ENCODE data around the gene HACD4.
A peak's percentile ranks its signal among the peaks of the same experiment; 100 is the strongest.
"Not testable (repeated sequence)": the region's sequence is repeated elsewhere in the genome, so short reads cannot be mapped to it uniquely, and the experiment has no call there.

HACD4 gene

GRCh38 chr9:20985851-20986600 lies 45.4 kb downstream of the HACD4 start:
- peaks cover 24% of the 10 kb centered on the region for H3K4me1 Mint-ChIP-seq
- no peak overlapping the region for H3K4me3 Mint-ChIP-seq
- no peak for TF ChIP-seq CTCF (IDR thresholded peaks at IDR 0.05; ENCODE audit: unreplicated experiment in 3 of 3)
- H3K36me3 Mint-ChIP-seq (ENCODE audit: low read depth), result peaks cover 66% of the 10 kb centered on the region
- no peak overlapping the region for H3K27ac Mint-ChIP-seq
- no peaks in the 10 kb centered on the region for H3K9me3 Mint-ChIP-seq
- no peaks in the 10 kb centered on the region for H3K27me3 Mint-ChIP-seq (ENCODE audit: low read depth)

- no peak for TF ChIP-seq CTCF (IDR thresholded peaks at IDR 0.05; ENCODE audit: unreplicated experiment in 3 of 3)
- Mint-ChIP-seq H3K9me3 (no peaks in the 10 kb centered on the region), H3K27ac (no peak overlapping the region), H3K27me3 (ENCODE audit: low read depth) (no peaks in the 10 kb centered on the region), H3K4me3 (no peak overlapping the region), H3K4me1 (peaks cover 32% of the 10 kb centered on the region), H3K36me3 (ENCODE audit: low read depth) (peaks cover 57% of the 10 kb centered on the region)
These were observed 46.9 kb downstream of the HACD4 start for GRCh38 chr9:20984506-20984905.

GRCh38 chr9:20981486-20981885 lies 50.0 kb downstream of the HACD4 start:
- no peaks in the 10 kb centered on the region for H3K27me3 Mint-ChIP-seq (ENCODE audit: low read depth)
- no peak for TF ChIP-seq CTCF (IDR thresholded peaks at IDR 0.05; ENCODE audit: unreplicated experiment in 3 of 3)
- peaks cover 18% of the 10 kb centered on the region for H3K4me1 Mint-ChIP-seq
- H3K27ac Mint-ChIP-seq, result peak overlapping the region; percentile 66 to 76 (median 75)
- no peak overlapping the region for H3K4me3 Mint-ChIP-seq
- H3K9me3 Mint-ChIP-seq, result no peaks in the 10 kb centered on the region
- peaks cover 56% of the 10 kb centered on the region for H3K36me3 Mint-ChIP-seq (ENCODE audit: low read depth)

- Mint-ChIP-seq H3K9me3 (no peaks in the 10 kb centered on the region), H3K4me1 (peaks cover 18% of the 10 kb centered on the region), H3K27ac (peak overlapping the region; percentile 66 to 76 (median 75)), H3K27me3 (ENCODE audit: low read depth) (no peaks in the 10 kb centered on the region), H3K36me3 (ENCODE audit: low read depth) (peaks cover 55% of the 10 kb centered on the region), H3K4me3 (no peak overlapping the region)
- TF ChIP-seq CTCF (IDR thresholded peaks at IDR 0.05; ENCODE audit: unreplicated experiment in 3 of 3), result no peak
These were observed 50.5 kb downstream of the HACD4 start for GRCh38 chr9:20980832-20981455.

- Mint-ChIP-seq H3K27me3 (ENCODE audit: low read depth) (no peaks in the 10 kb centered on the region), H3K4me3 (no peak overlapping the region), H3K27ac (no peak overlapping the region), H3K9me3 (no peaks in the 10 kb centered on the region), H3K36me3 (ENCODE audit: low read depth) (peaks cover 59% of the 10 kb centered on the region), H3K4me1 (peaks cover 18% of the 10 kb centered on the region)
- TF ChIP-seq CTCF (IDR thresholded peaks at IDR 0.05; ENCODE audit: unreplicated experiment in 3 of 3), result no peak
These were observed 53.2 kb downstream of the HACD4 start for GRCh38 chr9:20978249-20978648.

- H3K36me3 Mint-ChIP-seq (ENCODE audit: low read depth), result peaks cover 53% of the 10 kb centered on the region
- H3K27me3 Mint-ChIP-seq (ENCODE audit: low read depth); H3K4me1 Mint-ChIP-seq; H3K27ac Mint-ChIP-seq; H3K4me3 Mint-ChIP-seq: not testable (repeated sequence)
- H3K9me3 Mint-ChIP-seq, result peaks cover 13% of the 10 kb centered on the region
These were observed 57.1 kb downstream of the HACD4 start for GRCh38 chr9:20974191-20974938.

- H3K4me3 Mint-ChIP-seq; H3K4me1 Mint-ChIP-seq; H3K27me3 Mint-ChIP-seq (ENCODE audit: low read depth); H3K27ac Mint-ChIP-seq: not testable (repeated sequence)
- Mint-ChIP-seq H3K36me3 (ENCODE audit: low read depth) (peaks cover 57% of the 10 kb centered on the region), H3K9me3 (peaks cover 13% of the 10 kb centered on the region)
These were observed 58.0 kb downstream of the HACD4 start for GRCh38 chr9:20973246-20973947.

Measured in nephron (organoid).